NCI-H1436 treated with DMSO at 0.1 percent for 48 hours (cell line): ENCODE measurements around the gene CSNK1A1.
"Not testable (repeated sequence)": the region's sequence is repeated elsewhere in the genome, so short reads cannot be mapped to it uniquely, and the experiment has no call there.

Source experiments
- DNase-seq: peaks from one replicate; lab custom pipeline; 2025; lab: John Stamatoyannopoulos, UW

Gene CSNK1A1

GRCh38 chr5:149456597-149457392, 94.4 kb downstream of the CSNK1A1 start:
- DNase-seq: no peak

DNA sequence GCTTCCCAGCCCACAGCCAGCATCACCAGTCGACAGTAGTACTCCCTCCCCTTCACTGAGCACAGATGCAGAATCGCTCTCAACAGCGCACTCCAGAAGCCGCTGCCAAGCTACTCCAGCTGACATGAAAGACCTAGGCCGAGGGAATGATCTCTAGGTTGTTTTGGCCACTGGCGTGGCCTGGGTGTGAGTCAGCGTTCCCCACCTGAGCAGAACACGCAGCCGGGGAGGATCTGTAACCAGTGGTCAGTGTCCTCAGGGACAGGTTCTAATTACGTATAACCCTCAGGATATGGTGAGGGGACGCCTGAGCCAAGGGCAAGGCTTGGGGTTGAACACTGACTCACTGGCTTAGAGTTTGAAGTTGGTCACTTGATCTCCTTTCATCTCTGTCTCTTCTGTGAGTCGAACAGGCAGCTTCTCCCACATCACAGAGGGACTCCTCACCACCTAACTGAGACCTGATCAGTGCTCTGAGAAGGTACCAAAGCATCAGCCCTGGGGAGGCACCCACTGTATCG, 95.3 kb downstream of the CSNK1A1 start:
- no peak for DNase-seq

DNA sequence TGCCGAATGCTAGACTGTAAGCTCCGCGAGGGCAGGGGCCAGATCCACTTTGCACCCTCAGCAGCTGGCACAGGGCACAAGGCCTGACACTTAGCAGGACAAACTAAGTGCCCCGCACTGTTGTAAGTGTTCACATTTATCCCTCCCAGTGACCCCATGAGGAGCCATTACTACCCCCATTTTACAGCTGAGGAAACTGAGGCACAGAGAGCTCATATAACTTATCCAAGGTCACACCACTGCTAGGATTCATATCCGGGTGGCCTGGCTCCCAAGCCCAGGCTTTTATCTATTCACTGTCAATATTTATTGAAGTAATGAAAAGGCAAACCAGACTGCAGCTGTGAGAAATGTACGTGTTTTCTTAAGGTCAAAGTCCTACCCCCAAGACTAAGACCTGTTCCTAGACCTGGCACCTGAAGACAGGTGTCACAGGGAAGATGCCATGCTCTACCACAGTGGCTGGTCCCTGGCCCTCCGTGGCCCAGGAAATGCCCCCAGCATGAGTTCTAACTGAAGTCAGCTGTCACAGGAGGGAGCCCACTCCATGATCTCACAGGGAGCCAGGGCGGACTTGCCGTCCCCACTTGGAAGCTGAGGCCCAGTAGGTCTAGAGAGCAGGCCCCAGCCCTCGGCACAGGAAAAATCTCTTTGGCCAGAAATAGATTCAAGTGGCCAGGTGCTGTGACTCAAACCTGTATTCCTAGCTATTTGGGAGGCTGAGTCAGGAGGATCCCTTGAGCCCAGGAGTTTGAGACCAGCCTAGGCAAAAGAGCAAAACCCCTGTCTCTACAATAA, 97.4 kb downstream of the CSNK1A1 start:
- no peak for DNase-seq

- no peak for DNase-seq
Observed at GRCh38 chr5:149452665-149453617, 98.3 kb downstream of the CSNK1A1 start.

DNA sequence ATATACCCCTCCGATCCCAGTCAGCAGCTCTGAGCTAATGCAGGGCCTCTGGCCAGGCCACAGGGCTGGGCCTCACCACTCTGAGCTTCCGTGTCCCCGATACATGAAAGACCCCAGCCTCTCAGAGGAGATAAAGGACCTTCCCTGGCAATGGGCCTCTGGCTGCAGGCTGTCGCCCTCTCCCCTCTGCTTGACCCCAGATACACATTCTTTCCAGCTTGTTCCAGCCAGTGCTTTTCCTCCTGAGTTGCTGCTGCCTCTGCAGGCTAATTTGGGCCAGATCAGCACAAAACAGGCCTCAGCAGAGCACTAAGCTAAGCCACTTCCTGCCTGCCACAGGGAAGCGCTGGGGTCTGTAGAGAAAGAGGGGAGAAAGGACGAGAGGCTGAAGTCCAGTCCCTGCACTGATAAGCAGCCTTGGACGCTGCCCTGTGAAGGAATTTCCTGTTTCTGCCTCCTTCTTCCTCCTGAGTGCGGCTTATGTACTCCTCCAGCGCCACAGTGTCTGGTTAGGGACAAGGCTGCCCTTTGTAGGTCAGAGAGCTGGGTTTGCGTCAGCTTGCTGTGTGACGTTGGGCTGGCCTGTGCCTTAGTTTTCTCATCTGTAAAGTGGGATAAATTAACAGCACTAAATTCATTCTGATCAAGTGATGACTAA, 99.1 kb downstream of the CSNK1A1 start:
- no peak for DNase-seq

GRCh38 chr5:149450199-149450598, 101.0 kb downstream of the CSNK1A1 start:
- DNase-seq: no peak

- no peak for DNase-seq
Observed at GRCh38 chr5:149448831-149449714, 102.2 kb downstream of the CSNK1A1 start.

DNA sequence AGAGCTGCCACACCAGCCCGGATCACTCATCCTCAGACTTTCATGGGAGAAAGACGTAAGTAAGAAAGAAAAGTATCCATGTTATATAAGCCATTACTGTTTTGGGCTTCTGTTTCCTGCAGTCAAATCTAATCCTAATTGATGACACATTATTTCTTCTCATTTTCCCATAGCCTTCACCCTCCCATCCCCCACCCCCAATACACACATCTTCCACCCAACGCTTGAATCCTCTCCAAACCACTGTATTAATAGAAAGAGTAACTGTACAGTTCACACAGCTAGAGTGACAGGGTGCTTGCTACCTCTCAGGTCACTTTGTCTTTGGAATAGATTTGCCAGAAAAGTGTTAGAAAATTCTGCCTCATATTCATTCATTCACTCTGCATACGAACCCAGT, 102.8 kb downstream of the CSNK1A1 start:
- DNase-seq: no peak

DNA sequence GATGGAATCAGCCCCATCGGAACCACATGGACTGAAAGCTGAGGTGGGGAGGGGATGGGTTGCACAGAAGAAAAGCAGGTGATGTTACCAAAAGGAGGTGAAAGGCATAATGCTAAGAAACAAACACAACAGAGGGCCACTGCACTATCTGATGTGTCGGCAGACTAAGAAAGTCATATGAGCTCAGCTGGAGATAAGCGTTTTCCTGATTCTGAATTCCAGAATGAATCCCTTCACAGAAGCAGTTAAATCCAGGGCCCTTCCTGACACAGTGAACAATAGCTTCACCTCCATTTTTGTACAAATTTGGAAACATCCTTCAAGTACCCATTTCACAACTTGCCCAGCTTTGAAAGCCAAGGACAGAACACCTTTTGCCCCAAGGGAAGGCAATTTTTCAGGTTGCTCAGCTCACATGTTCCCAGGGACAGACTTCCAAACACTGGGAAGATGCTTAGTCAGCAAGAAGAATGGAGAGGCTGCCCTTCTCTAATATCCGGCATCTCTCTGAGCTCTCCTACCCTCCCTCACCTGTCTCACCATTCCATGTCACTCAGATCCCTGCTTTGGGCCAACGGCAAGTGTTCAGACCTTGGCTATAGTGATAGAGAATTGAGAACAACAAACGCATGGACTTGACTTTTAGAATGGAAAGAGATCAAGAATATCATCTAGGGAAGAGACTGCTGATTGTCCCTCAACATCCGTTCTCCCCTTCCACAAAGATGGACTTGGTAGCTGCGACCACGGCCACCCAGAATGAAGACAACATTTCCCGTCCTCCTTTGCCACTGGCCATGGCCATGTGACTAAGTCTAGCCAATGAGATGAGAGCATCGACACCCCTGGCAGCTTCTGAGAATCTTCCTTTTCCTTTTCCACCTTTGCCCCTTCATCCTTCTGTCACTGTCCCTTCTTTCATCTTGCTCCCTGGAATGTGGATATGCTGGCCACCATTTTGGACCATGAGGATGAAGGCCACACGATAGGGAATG, 103.6 kb downstream of the CSNK1A1 start:
- no peak for DNase-seq

GRCh38 chr5:149446794-149447193, 104.4 kb downstream of the CSNK1A1 start:
- not testable (repeated sequence) for DNase-seq

- no peak for DNase-seq
Observed at GRCh38 chr5:149445739-149446369, 105.4 kb downstream of the CSNK1A1 start.

DNA sequence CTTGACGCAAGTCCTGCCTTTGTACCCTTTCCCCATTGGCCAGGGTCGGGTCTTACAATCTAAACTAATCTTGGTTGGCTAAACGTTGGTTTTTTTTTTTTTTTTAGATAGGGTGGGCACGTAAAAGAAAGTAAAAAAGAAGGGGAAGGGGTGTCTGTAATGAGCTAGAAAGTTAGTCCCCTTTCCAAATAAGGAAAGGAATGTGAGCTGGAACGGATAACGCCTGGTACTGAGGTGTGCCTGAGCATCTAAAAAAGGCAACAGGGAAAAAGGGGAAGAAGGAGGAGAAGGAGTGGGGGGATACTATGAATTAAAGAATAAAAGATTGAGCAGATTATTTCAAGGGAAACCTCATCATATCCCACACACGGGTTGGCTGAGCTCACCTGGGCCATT, 105.9 kb downstream of the CSNK1A1 start:
- no peak for DNase-seq

DNA sequence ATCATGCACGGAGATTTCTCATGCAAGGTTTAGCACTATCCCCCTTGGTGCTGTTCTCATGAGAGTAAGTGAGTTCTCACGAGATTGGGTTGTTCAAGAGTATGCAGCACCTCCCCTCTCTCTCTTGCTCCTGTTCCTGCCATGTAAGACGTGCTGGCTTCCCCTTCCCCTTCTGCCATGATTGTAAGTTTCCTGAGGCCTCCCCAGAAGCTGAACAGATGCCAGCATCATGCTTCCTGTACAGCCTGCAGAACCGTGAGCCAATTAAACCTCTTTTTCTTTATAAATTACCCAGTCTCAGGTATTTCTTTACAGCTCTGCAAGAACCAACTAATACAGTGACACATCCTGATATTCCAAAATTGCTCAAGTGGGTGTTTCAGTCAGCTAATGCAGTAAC, 106.8 kb downstream of the CSNK1A1 start:
- DNase-seq: not testable (repeated sequence)

DNA sequence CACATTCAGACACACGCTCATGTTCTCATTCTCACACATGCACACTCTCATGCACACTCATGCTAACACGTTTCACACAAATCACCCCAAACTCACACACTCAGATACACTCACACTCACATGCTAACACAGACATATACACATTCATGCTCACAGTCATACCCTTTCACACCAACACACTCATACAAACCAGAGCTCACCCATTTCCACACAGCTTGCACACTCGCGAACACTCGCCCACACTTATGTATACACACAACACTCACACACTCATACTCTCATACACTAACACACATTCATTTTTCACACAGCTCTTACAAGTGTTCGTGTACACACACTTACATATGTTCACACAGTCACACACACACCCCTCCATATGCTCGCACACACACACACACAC, 108.0 kb downstream of the CSNK1A1 start:
- DNase-seq: no peak

DNA sequence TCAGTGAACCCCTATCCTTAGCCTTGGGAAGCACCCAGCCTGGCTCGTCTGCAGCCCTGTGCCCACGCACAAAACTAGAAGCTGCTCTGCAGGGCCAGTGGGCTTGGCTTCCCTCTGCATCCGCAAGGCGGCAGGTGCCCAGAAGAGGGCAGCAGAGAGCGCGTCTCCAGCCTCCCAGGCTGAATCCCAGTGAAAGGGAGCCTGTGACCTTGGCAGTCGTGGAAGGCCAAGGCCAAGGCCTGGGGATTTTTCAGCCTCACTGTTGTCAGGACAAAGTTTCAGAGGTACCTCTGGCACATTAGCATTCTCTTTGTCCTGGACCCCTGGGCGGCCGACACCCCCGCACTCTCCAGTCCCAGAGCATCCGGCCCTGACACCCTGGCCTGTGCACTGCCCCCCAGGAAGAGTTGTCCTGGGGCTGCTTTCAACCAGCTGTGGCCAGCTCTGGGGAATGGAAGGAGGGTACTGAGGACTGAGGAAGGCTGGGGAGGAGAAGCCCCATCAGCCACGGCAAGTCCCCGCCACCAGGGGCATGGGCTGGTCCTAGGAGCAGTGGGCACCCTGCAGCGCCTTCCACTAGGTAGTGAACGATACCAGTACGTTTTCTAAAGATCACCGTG, 108.6 kb downstream of the CSNK1A1 start:
- DNase-seq: no peak
